ENCODE measurements around the gene TMEM245. TPM values are rescaled to one million over a fixed set of nuclear protein-coding genes. Genes with fewer than 3 reads are reported as not detected.

The TMEM245 gene
- total and polyA plus RNA-seq, 9 donors: 29.4 to 43.3 (median 39.4) TPM

GRCh38 chr9:109005678-109006077 is 114.1 kb downstream of the TMEM245 start:
- no peaks in the 10 kb centered on the region for H3K4me1 ChIP-seq (ENCODE audit: control insufficient read depth, insufficient read depth, low read length)
- no peaks in the 10 kb centered on the region for H3K27me3 ChIP-seq (ENCODE audit: control insufficient read depth, insufficient read depth, low read length)
- no peak overlapping the region for H3K27ac ChIP-seq (ENCODE audit: low read length)
- no peaks in the 10 kb centered on the region for H3K36me3 ChIP-seq (ENCODE audit: control insufficient read depth, insufficient read depth, low read length)
- peak; percentile 48 for DNase-seq
- peaks cover 14% of the 10 kb centered on the region for H3K9me3 ChIP-seq (replicated peaks; ENCODE audit: control insufficient read depth, low read depth, low read length)
- WGBS (ENCODE audit: insufficient coverage): no CpG with 5 or more reads among the region's 3 CpGs
- H3K4me3 ChIP-seq (ENCODE audit: low read length): no peak overlapping the region

GRCh38 chr9:109003116-109003515 is 116.6 kb downstream of the TMEM245 start:
- Histone ChIP-seq H3K9me3 (replicated peaks; ENCODE audit: control insufficient read depth, low read depth, low read length) (peaks cover 14% of the 10 kb centered on the region), H3K27me3 (ENCODE audit: control insufficient read depth, insufficient read depth, low read length) (no peaks in the 10 kb centered on the region), H3K4me3 (ENCODE audit: low read length) (no peak overlapping the region), H3K4me1 (ENCODE audit: control insufficient read depth, insufficient read depth, low read length) (no peaks in the 10 kb centered on the region), H3K27ac (ENCODE audit: low read length) (no peak overlapping the region), H3K36me3 (ENCODE audit: control insufficient read depth, insufficient read depth, low read length) (no peaks in the 10 kb centered on the region)
- DNase-seq: no peak
- no CpG with 5 or more reads among the region's 2 CpGs for WGBS (ENCODE audit: insufficient coverage)

DNA sequence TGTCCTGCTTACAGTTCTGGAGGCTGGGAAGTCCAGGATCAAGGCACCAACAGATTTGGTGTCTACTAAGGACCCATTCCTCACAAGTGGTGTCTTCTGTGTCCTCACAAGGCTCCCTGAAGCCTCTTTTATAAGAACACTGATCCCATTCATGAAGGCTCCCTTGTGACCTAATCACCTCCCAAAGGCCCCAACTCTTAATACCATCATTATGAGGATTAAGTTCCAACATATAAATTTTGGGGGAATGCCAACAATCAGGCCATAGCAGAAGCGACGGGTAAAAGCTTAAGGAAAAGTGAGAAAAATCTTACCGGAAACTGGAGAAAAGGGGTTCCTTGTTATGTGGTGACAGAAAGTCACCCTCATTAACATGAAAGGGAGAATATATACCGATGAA is 117.6 kb downstream of the TMEM245 start:
- H3K4me3 ChIP-seq (ENCODE audit: low read length): no peak overlapping the region
- no CpG with 5 or more reads among the region's 4 CpGs for WGBS (ENCODE audit: insufficient coverage)
- peaks cover 3% of the 10 kb centered on the region for H3K36me3 ChIP-seq (ENCODE audit: control insufficient read depth, insufficient read depth, low read length)
- DNase-seq: no peak
- H3K4me1 ChIP-seq (ENCODE audit: control insufficient read depth, insufficient read depth, low read length): no peaks in the 10 kb centered on the region
- no peak overlapping the region for H3K27ac ChIP-seq (ENCODE audit: low read length)
- peaks cover 14% of the 10 kb centered on the region for H3K9me3 ChIP-seq (replicated peaks; ENCODE audit: control insufficient read depth, low read depth, low read length)
- no peaks in the 10 kb centered on the region for H3K27me3 ChIP-seq (ENCODE audit: control insufficient read depth, insufficient read depth, low read length)

DNA sequence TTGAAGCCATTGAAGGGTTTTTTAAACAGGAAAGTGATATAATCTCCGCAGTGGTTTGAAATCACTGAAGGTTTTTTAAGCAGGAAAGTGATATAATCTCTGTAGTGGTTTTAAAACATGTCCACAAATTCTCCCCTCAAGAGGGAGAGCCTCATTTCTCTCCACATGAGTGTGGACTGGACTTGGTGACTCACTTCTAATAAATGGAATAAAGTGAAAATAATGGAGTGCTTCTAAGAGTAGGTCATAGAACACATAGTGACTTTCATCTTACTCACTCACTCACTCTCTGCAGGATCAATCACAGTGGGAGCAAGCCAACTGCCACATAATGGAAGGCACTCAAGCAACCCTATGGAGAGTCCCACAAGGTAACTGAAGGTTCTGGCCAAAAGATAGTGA is 118.5 kb downstream of the TMEM245 start:
- no peak for DNase-seq
- H3K4me1 ChIP-seq (ENCODE audit: control insufficient read depth, insufficient read depth, low read length): no peaks in the 10 kb centered on the region
- H3K36me3 ChIP-seq (ENCODE audit: control insufficient read depth, insufficient read depth, low read length): peaks cover 3% of the 10 kb centered on the region
- no peaks in the 10 kb centered on the region for H3K27me3 ChIP-seq (ENCODE audit: control insufficient read depth, insufficient read depth, low read length)
- no CpG with 5 or more reads among the region's 1 CpG for WGBS (ENCODE audit: insufficient coverage)
- no peak overlapping the region for H3K4me3 ChIP-seq (ENCODE audit: low read length)
- H3K27ac ChIP-seq (ENCODE audit: low read length): no peak overlapping the region
- peaks cover 14% of the 10 kb centered on the region for H3K9me3 ChIP-seq (replicated peaks; ENCODE audit: control insufficient read depth, low read depth, low read length)

- peaks cover 5% of the 10 kb centered on the region for H3K4me1 ChIP-seq (ENCODE audit: control insufficient read depth, insufficient read depth, low read length)
These were observed 122.6 kb downstream of the TMEM245 start for GRCh38 chr9:108997112-108997511.

DNA sequence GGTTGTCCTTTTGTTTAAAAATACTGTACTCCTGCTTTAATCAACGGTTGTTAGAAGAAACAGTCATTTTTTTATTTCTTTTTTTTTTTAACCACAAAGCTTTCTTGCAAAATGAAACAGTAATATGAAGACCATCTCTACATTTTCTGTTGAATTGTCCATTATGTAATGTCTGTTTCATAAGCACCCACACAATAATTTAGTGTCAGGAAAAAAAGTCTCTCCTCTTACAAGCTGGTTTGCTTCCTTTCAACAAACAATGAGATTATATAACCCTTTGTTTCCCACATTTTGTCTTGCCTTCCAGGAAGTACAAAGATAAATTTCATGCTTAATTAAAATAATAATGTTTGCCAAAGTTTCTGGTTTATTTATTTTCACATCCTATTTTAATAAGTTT is 123.1 kb downstream of the TMEM245 start:
- H3K36me3 ChIP-seq (ENCODE audit: control insufficient read depth, insufficient read depth, low read length): peaks cover 5% of the 10 kb centered on the region
- no peak for DNase-seq
- WGBS (ENCODE audit: insufficient coverage): no CpG with 5 or more reads among the region's 1 CpG
- peak overlapping the region; percentile 42 for H3K27ac ChIP-seq (ENCODE audit: low read length)
- peaks cover 5% of the 10 kb centered on the region for H3K4me1 ChIP-seq (ENCODE audit: control insufficient read depth, insufficient read depth, low read length)
- H3K9me3 ChIP-seq (replicated peaks; ENCODE audit: control insufficient read depth, low read depth, low read length): no peaks in the 10 kb centered on the region
- H3K27me3 ChIP-seq (ENCODE audit: control insufficient read depth, insufficient read depth, low read length): no peaks in the 10 kb centered on the region
- no peak overlapping the region for H3K4me3 ChIP-seq (ENCODE audit: low read length)

More at GRCh38 chr9:108997112-108997511, 122.6 kb downstream of the TMEM245 start:
- Histone ChIP-seq H3K27me3 (ENCODE audit: control insufficient read depth, insufficient read depth, low read length) (no peaks in the 10 kb centered on the region), H3K9me3 (replicated peaks; ENCODE audit: control insufficient read depth, low read depth, low read length) (no peaks in the 10 kb centered on the region), H3K4me3 (ENCODE audit: low read length) (no peak overlapping the region), H3K36me3 (ENCODE audit: control insufficient read depth, insufficient read depth, low read length) (peaks cover 5% of the 10 kb centered on the region), H3K27ac (ENCODE audit: low read length) (peak overlapping the region; percentile 42)
- no CpG with 5 or more reads among the region's 1 CpG for WGBS (ENCODE audit: insufficient coverage)
- DNase-seq: no peak

GRCh38 chr9:108994695-108995094 is 125.1 kb downstream of the TMEM245 start:
- DNase-seq: peak; percentile 70

DNA sequence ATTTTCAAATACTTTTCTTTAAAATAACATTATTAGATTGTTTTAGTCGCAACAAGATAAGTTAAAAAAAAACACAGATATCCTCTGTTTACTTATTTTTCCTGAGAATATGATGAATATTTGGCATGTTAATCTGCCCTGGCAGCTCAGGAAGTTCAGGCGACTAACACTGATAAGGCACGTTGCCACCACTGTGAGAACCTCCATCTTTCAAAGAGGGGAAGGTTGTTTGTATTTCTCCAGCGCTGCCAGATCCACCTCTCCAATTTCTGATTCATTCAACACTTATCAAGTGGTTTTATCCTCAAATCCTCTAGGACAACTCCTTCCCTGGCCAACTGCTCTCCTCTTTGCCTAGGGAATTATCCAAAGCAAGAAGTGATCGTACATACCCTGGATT is 128.3 kb downstream of the TMEM245 start:
- no peaks in the 10 kb centered on the region for H3K9me3 ChIP-seq (replicated peaks; ENCODE audit: control insufficient read depth, low read depth, low read length)
- 66% methylated on average over 4 of the region's 5 CpGs for WGBS (ENCODE audit: insufficient coverage)

More at GRCh38 chr9:108994695-108995094, 125.1 kb downstream of the TMEM245 start:
- Histone ChIP-seq H3K9me3 (replicated peaks; ENCODE audit: control insufficient read depth, low read depth, low read length) (no peaks in the 10 kb centered on the region), H3K36me3 (ENCODE audit: control insufficient read depth, insufficient read depth, low read length) (peaks cover 5% of the 10 kb centered on the region), H3K27ac (ENCODE audit: low read length) (peak overlapping the region; percentile 76), H3K27me3 (ENCODE audit: control insufficient read depth, insufficient read depth, low read length) (no peaks in the 10 kb centered on the region), H3K4me3 (ENCODE audit: low read length) (no peak overlapping the region), H3K4me1 (ENCODE audit: control insufficient read depth, insufficient read depth, low read length) (peaks cover 5% of the 10 kb centered on the region)
- no CpG with 5 or more reads among the region's 2 CpGs for WGBS (ENCODE audit: insufficient coverage)

DNA sequence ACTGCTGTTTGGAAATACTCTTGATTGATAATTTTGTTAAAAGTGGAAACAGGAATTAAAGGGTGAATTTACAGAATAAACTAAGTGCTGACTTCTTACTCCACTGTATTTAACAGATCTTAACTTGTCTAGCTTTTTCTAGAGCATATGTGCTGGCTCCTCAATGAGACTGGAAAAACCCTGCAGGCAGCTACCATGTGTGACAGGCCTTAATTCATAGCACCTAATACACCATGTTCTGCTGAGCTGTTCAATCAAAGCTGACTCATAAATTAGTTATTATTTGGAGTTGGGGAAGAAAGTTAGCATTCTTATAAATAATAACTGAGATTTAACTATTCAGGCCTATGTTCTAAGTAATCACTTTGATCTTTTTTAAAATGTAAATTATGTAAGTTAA is 135.9 kb downstream of the TMEM245 start:
- no peak overlapping the region for H3K4me3 ChIP-seq (ENCODE audit: low read length)
- H3K36me3 ChIP-seq (ENCODE audit: control insufficient read depth, insufficient read depth, low read length): peaks cover 13% of the 10 kb centered on the region
- H3K27me3 ChIP-seq (ENCODE audit: control insufficient read depth, insufficient read depth, low read length): no peaks in the 10 kb centered on the region
- DNase-seq: no peak
- H3K4me1 ChIP-seq (ENCODE audit: control insufficient read depth, insufficient read depth, low read length): no peaks in the 10 kb centered on the region
- H3K27ac ChIP-seq (ENCODE audit: low read length): no peak overlapping the region
- H3K9me3 ChIP-seq (replicated peaks; ENCODE audit: control insufficient read depth, low read depth, low read length): no peaks in the 10 kb centered on the region

More for the DNA sequence above, 128.3 kb downstream of the TMEM245 start:
- Histone ChIP-seq H3K4me1 (ENCODE audit: control insufficient read depth, insufficient read depth, low read length) (peaks cover 5% of the 10 kb centered on the region), H3K4me3 (ENCODE audit: low read length) (no peak overlapping the region), H3K36me3 (ENCODE audit: control insufficient read depth, insufficient read depth, low read length) (peaks cover 5% of the 10 kb centered on the region), H3K27ac (ENCODE audit: low read length) (no peak overlapping the region), H3K27me3 (ENCODE audit: control insufficient read depth, insufficient read depth, low read length) (no peaks in the 10 kb centered on the region)
- DNase-seq: no peak

- Histone ChIP-seq H3K4me3 (ENCODE audit: low read length) (no peak overlapping the region), H3K27me3 (ENCODE audit: control insufficient read depth, insufficient read depth, low read length) (no peaks in the 10 kb centered on the region), H3K36me3 (ENCODE audit: control insufficient read depth, insufficient read depth, low read length) (peaks cover 16% of the 10 kb centered on the region), H3K9me3 (replicated peaks; ENCODE audit: control insufficient read depth, low read depth, low read length) (no peaks in the 10 kb centered on the region), H3K4me1 (ENCODE audit: control insufficient read depth, insufficient read depth, low read length) (no peaks in the 10 kb centered on the region), H3K27ac (ENCODE audit: low read length) (no peak overlapping the region)
- WGBS (ENCODE audit: insufficient coverage): no CpG with 5 or more reads among the region's 2 CpGs
- DNase-seq: no peak
These were observed 138.9 kb downstream of the TMEM245 start for GRCh38 chr9:108980893-108981292.

- Histone ChIP-seq H3K9me3 (replicated peaks; ENCODE audit: control insufficient read depth, low read depth, low read length) (no peaks in the 10 kb centered on the region), H3K4me1 (ENCODE audit: control insufficient read depth, insufficient read depth, low read length) (no peaks in the 10 kb centered on the region), H3K4me3 (ENCODE audit: low read length) (no peak overlapping the region), H3K27me3 (ENCODE audit: control insufficient read depth, insufficient read depth, low read length) (no peaks in the 10 kb centered on the region), H3K27ac (ENCODE audit: low read length) (no peak overlapping the region), H3K36me3 (ENCODE audit: control insufficient read depth, insufficient read depth, low read length) (peaks cover 16% of the 10 kb centered on the region)
- DNase-seq: peak; percentile 59
- no CpG with 5 or more reads among the region's 1 CpG for WGBS (ENCODE audit: insufficient coverage)
These were observed 141.5 kb downstream of the TMEM245 start for GRCh38 chr9:108978205-108978604.

All from muscle of leg (tissue), 11 donors.